Astrocyte of the cerebellum (primary cell): ENCODE results near the gene SPNS3.

Experiments used
- DNase-seq: peaks from one replicate; pipeline ENCODE4 v3.0.0-alpha.2; 2011; ENCODE audit warnings: low read depth
- H3K4me3 ChIP-seq: 2 replicates; pipeline ENCODE4 v1.5.1; 2011; ENCODE audit warnings: mild to moderate bottlenecking, low read depth, low read length, moderate library complexity
- in situ Hi-C: cut with HindIII; loops from 2 replicates; pipeline ENCODE4 v1.10.0; 2017; ENCODE audit warnings: low sequenced_read_pairs
- TF ChIP-seq, protein P1 (sequence below): IDR thresholded peaks from 2 replicates; pipeline ENCODE4 v1.5.1; 2012; ENCODE audit warnings: low read length, low read depth, moderate library complexity, mild to moderate bottlenecking; ENCODE audit errors: missing control alignments

SPNS3 gene

DNA sequence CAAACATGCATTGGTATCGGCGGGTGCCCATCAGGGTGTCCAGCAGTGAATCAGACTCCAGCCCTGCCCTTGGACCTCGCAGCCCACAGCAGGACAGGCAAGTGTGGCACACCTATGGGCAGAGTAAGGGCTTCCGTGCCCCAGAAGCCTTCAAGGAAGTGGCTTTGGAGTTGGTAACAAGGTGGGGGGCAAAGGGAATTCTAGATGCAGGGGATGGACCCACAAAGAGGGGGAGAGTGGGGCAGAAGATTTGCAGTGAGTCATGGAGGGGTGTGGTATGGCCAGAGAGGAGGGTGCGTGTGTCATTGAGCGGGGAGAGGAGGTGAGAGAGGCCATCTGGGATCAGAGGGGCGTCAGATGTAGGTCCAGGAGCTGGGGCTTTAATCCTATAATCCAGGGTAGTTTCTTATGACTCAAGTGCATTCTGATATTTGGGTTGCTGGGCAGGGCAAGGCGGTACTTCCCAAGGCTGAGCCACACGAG is 56.4 kb downstream of the SPNS3 start:
- no peak for DNase-seq
- TF ChIP-seq, protein P1, sequence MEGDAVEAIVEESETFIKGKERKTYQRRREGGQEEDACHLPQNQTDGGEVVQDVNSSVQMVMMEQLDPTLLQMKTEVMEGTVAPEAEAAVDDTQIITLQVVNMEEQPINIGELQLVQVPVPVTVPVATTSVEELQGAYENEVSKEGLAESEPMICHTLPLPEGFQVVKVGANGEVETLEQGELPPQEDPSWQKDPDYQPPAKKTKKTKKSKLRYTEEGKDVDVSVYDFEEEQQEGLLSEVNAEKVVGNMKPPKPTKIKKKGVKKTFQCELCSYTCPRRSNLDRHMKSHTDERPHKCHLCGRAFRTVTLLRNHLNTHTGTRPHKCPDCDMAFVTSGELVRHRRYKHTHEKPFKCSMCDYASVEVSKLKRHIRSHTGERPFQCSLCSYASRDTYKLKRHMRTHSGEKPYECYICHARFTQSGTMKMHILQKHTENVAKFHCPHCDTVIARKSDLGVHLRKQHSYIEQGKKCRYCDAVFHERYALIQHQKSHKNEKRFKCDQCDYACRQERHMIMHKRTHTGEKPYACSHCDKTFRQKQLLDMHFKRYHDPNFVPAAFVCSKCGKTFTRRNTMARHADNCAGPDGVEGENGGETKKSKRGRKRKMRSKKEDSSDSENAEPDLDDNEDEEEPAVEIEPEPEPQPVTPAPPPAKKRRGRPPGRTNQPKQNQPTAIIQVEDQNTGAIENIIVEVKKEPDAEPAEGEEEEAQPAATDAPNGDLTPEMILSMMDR: no peak

DNA sequence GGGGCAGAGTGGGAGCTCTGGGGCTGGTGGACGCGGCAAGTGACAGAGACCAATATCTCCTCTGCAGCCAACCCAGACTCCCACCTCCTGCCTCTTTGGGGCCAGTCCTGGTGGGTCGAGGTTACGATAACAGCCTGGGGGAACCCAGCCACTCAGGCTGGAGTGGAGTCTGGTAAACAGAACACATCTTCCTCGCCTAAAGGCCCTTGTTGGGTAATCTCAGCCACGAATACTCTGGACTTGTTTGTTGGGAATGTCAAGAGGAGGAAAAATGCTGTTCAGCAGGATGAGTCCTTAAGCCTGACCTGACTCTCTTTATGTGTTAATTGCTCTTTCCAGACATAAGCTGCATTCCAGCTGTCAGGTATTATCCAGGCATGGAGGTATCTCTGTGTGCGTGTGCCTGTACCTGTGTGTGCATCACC is 56.9 kb downstream of the SPNS3 start:
- no peak overlapping the region for H3K4me3 ChIP-seq
- TF ChIP-seq, protein P1: no peak
- in situ Hi-C loops: loop anchor here (5.0 kb wide), 1 partner anchor 38 kb away; no protein-coding TSS in a partner anchor
- no peak for DNase-seq

More for the DNA sequence above, 56.4 kb downstream of the SPNS3 start:
- in situ Hi-C loops: loop anchor here (5.0 kb wide), 1 partner anchor 38 kb away; no protein-coding TSS in a partner anchor
- H3K4me3 ChIP-seq: no peak overlapping the region

DNA sequence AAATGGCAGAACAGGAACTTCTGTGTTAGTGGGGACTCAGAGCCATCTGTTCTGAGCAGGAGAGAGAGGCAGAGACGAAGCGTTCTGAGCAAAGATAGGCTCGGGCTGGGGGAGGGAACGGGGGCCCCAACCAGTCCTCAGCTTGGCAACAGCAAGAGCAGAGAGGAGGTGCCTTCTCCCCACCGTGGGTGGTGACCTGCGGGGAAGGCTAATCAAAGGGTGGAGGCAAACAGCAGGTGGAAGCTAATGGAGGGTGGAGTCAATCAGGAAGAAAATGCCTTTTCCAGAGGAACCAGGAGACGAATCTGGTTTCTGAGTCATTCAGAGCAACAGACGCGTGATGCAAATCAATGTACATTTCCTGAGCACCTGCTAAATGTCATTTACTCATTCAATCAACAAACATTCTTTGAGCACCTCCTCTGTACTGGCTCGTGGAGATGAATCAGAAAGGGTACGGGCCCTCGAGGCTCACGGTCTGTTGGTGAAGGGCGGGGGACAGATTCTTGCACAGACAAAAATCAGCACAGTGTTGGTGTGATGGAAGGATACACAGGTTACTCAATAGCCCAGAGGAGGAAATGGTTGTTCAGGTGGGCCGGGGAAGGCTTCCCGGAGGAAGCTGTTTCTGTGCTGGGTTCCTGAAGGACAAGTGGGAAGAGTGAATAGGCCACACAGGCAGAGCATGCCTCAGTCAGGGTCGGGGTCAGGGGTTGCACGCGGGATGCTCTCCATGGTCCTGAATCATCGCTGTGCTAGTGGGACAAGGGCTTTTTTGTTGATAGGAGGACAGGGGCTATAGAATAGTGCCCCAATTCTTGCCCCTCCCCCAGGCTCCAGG is 59.2 kb downstream of the SPNS3 start:
- in situ Hi-C loops: loop anchor here (5.0 kb wide), 1 partner anchor 41 kb away; no protein-coding TSS in a partner anchor
- TF ChIP-seq, protein P1: no peak
- no peak for DNase-seq
- H3K4me3 ChIP-seq: no peak overlapping the region

DNA sequence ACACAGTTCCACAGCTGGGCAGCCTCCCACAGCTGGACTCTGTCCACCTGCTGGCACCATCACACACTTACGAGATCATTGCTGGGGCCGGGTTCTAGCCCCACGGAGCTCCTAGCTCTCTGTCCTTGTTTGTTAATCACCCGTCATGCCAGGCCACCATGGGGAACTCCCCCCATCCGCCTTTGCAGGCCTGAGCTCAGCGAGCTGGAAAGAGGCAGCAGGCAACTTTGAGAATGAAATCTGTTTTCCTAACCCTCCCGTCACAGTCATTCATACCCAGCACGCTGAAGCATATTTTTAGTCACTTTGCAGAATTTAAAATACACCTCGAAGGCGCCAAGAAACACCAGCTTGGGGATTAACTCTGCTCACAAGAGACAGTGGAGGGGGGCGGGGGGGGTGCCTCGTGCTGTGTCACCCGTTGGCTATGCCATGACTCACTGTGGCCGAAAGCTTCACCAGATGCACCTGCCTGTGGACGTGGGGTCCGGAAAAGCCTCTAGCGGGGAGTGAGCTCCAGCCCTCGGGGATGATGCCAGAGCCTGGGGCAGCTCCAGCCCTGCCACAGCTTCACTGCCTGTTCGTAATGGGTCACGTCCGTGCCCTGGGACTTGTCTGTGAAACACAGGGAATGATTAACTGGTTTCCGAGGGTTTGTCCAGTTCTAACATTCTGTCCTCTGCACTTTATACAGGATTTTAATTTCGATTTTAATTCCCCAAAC is 63.5 kb downstream of the SPNS3 start:
- H3K4me3 ChIP-seq: no peak overlapping the region
- no peak for DNase-seq
- TF ChIP-seq, protein P1: no peak
- in situ Hi-C loops: no loop called here

DNA sequence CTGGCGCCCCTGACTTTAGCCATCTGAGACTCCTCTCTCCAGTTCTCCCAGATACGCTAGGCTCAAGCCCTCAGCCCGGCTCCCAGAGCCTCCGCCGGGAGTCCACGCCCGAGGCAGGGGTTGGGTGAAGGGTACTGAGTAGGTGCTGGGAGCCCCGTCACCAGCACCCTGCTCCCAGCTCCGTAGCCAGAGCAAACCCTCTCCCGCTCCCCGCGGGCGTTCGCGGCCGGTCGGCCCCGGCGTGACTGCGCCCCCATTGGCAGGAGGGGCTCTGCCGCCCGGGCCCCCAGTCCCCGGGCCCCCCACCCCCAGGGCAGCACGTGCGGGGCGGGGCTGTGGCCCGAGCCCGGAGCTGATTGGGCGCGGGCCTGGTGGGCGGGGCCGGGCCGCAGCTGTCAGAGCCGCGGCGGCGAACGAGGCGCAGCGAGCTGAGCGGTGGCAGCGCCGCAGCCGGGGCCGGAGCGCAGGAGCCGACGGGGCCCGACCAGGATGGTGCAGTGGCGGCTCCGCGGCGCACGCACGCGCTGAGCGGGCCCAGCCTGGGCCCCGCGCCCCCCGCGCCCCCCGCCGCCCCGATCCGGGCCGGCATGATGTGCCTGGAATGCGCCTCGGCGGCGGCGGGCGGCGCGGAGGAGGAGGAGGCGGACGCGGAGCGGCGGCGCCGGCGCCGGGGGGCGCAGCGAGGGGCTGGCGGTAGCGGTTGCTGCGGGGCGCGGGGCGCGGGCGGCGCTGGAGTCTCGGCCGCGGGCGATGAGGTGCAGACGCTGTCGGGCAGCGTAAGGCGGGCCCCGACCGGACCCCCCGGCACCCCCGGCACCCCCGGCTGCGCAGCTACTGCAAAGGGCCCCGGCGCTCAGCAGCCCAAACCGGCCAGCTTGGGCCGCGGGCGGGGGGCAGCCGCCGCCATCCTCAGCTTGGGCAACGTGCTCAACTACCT is 65.0 kb downstream of the SPNS3 start, which contains the start of gene SPNS2:
Gene SPNS2 (plus strand): TSS at position 421 of the 937 bp plus-strand sequence. CDS start 167 bp downstream, at position 588.
- no peak within 1 kb of the TSS for H3K4me3 ChIP-seq
- TF ChIP-seq, protein P1: no peak
- in situ Hi-C loops: no loop called here
- DNase-seq: no peak
